GM12878 (cell line): ENCODE data around the gene MAGI2. TPM values are rescaled to one million over a fixed set of nuclear protein-coding genes. Genes with fewer than 3 reads are reported as not detected.

Experiments
- ATAC-seq: fragments of 200-7000 bp; cut with Tn5 transposase; 3 replicates; pipeline ENCODE4 v1.9.1; 2020; ENCODE audit warnings: mild to moderate bottlenecking, moderate library complexity
- BruUV-seq: library from RNA; stranded (reverse); fragments of 400-500 nt; replicated peaks from 2 replicates; lab custom pipeline; 2021; lab: Mats Ljungman, UMichigan
- CTCF ChIA-PET: fragments of 300-600 bp; sonication (Branson Sonifier 250); formaldehyde crosslinking; extraction: SDS; loops from one replicate; lab custom pipeline; 2021; ENCODE audit warnings: inconsistent platforms; lab: Yijun Ruan, JAX
- POLR2A ChIA-PET: fragments of 350-600 bp; formaldehyde crosslinking; extraction: SDS; loops from one replicate; lab custom pipeline; 2021; ENCODE audit warnings: inconsistent platforms; lab: Charles Lee
- RAD21 ChIA-PET: fragments of 300-600 bp; sonication (Branson Sonifier 250); formaldehyde crosslinking; loops from one replicate; lab custom pipeline; 2023; ENCODE audit warnings: antibody characterized with exemption; ENCODE audit not compliant: unreplicated experiment; lab: Charles Lee
- SMC1A ChIA-PET: fragments of 300-600 bp; sonication (Branson Sonifier 250); formaldehyde crosslinking; loops from one replicate; lab custom pipeline; 2023; ENCODE audit not compliant: unreplicated experiment, uncharacterized antibody; lab: Charles Lee
- DNase-seq: peaks from one replicate; pipeline ENCODE4 v3.0.0-alpha.2; 2011; ENCODE audit warnings: low read depth, low spot score
- FAIRE-seq: peaks from 3 replicates; lab custom pipeline; 2011; peaks lifted over from hg19 to GRCh38; lab: Jason Lieb, UNC
- H2AFZ ChIP-seq: 2 replicates; pipeline ENCODE4 v1.6.0; 2011; ENCODE audit warnings: low read depth, low read length, control low read depth; ENCODE audit not compliant: control insufficient read depth
- H3K27ac ChIP-seq: 2 replicates; pipeline ENCODE4 v1.5.1; 2011; ENCODE audit warnings: control low read depth; ENCODE audit not compliant: control insufficient read depth, insufficient read depth
- H3K27me3 ChIP-seq, 2 experiments: replicated peaks in 1 of 2; 2 replicates each; pipeline versions ENCODE4 v1.6.0 to v1.6.1; 2011; ENCODE audit warnings: low read length in 1 of 2; ENCODE audit not compliant: control insufficient read depth in 2 of 2, insufficient read depth in 2 of 2
- H3K36me3 ChIP-seq, 2 experiments: 2 replicates each; pipeline ENCODE4 v1.5.1; 2011; ENCODE audit warnings: low read length in 1 of 2; ENCODE audit not compliant: control insufficient read depth in 2 of 2, insufficient read depth in 2 of 2
- H3K4me1 ChIP-seq: 2 replicates; pipeline ENCODE4 v1.6.1; 2011; ENCODE audit warnings: mild to moderate bottlenecking, low read length, moderate library complexity, mixed read lengths; ENCODE audit not compliant: control insufficient read depth, insufficient read depth
- H3K4me2 ChIP-seq: 2 replicates; pipeline ENCODE4 v1.6.0; 2011; ENCODE audit warnings: control low read depth; ENCODE audit not compliant: control insufficient read depth, insufficient read depth
- H3K4me3 ChIP-seq: fragments of 200-600 bp; sonication (generic); 2 replicates; pipeline ENCODE4 v1.5.1; 2016
- H3K79me2 ChIP-seq: 2 replicates; pipeline ENCODE4 v1.6.0; 2011; ENCODE audit warnings: low read length; ENCODE audit not compliant: control insufficient read depth, insufficient read depth
- H3K9ac ChIP-seq: 2 replicates; pipeline ENCODE4 v1.8.0; 2011; ENCODE audit warnings: low read length, control low read depth, mixed read lengths; ENCODE audit not compliant: control insufficient read depth, insufficient read depth
- H3K9me3 ChIP-seq: replicated peaks from 3 replicates; pipeline ENCODE4 v1.5.1; 2011; ENCODE audit warnings: mild to moderate bottlenecking, low read length; ENCODE audit not compliant: control insufficient read depth, insufficient read depth
- H4K20me1 ChIP-seq: 2 replicates; pipeline ENCODE4 v1.6.0; 2011; ENCODE audit not compliant: control insufficient read depth, insufficient read depth
- CBFB ChIP-seq: IDR thresholded peaks from 2 replicates; pipeline ENCODE4 v1.6.1; 2016; ENCODE audit warnings: antibody characterized with exemption, low read depth
- NR2F1 ChIP-seq: fragments of 450-650 bp; conservative IDR thresholded peaks from 2 replicates; pipeline ENCODE4 v1.6.1; 2017; ENCODE audit warnings: mild to moderate bottlenecking
- POLR2AphosphoS2 ChIP-seq: IDR thresholded peaks from 2 replicates; pipeline ENCODE4 v1.6.1; 2011; ENCODE audit warnings: low read depth, mild to moderate bottlenecking, low read length, improper control_type of control experiment, moderate library complexity
- STAT1 ChIP-seq: fragments of 450-650 bp; conservative IDR thresholded peaks from 2 replicates; pipeline ENCODE4 v1.6.1; 2014; ENCODE audit warnings: antibody characterized with exemption, mild to moderate bottlenecking
- ZNF622 ChIP-seq: fragments of 450-650 bp; IDR thresholded peaks from 2 replicates; pipeline ENCODE4 v1.6.1; 2017; ENCODE audit warnings: mild to moderate bottlenecking, inconsistent platforms
- in situ Hi-C: fragments of 300-500 bp; cut with MboI; formaldehyde crosslinking; loops from 9 replicates; pipeline ENCODE4 v1.14.3; 2018; ENCODE audit warnings: mixed read lengths
- intact Hi-C: fragments of 100-400 bp; cut with micrococcal nuclease; formaldehyde crosslinking; loops from one replicate; pipeline ENCODE4 v1.14.2; 2022; ENCODE audit not compliant: unreplicated experiment
- polyA plus RNA-seq, 11 experiments: library from polyadenylated mRNA; depleted of rRNA in 4 of 11; unstranded in 6 of 11; stranded (reverse) in 5 of 11; fragments of >200 nt; fragmentation: Nextera tagmentation in 4 of 11; fragmentation: Illumina TruSeq in 1 of 11; extraction: Ambion mirVana in 4 of 11; extraction: Trizol in 1 of 11; gene quantifications; 1 replicate in 1 of 11; 2 replicates in 10 of 11; pipeline versions ENCODE4 v1.2.1 to v1.2.3, GENCODE V29; 2011 to 2016; ENCODE audit warnings: inconsistent platforms in 2 of 11, missing spikeins in 2 of 11, low read depth in 1 of 11
- total RNA-seq, 4 experiments: library from RNA; depleted of rRNA in 3 of 4; stranded (reverse); fragments of >200 nt in 3 of 4; fragmentation: Illumina TruSeq in 1 of 4; extraction: Trizol in 1 of 4; gene quantifications; 2 replicates each; pipeline versions ENCODE4 v1.2.1 to v1.2.3, GENCODE V29; 2013 to 2021
- TF ChIP-seq, protein P1 (sequence below): IDR thresholded peaks from 2 replicates; pipeline ENCODE4 v1.6.1; 2011; ENCODE audit warnings: borderline replicate concordance, low read depth, mild to moderate bottlenecking, moderate library complexity, mixed read lengths, low read length; ENCODE audit not compliant: insufficient read depth; ENCODE audit errors: extremely low read length
- TF ChIP-seq, protein P2 (sequence below): fragments of 150-350 bp; IDR thresholded peaks from 2 replicates; pipeline ENCODE4 v1.6.1; 2014; ENCODE audit warnings: mild to moderate bottlenecking, low read depth, low read length
- TF ChIP-seq, protein P3 (sequence below): IDR thresholded peaks from 2 replicates; pipeline ENCODE4 v1.6.1; 2012; ENCODE audit warnings: low read depth, low read length, improper control_type of control experiment
- TF ChIP-seq, protein P4 (sequence below): IDR thresholded peaks from 2 replicates; pipeline ENCODE4 v1.6.1; 2012; ENCODE audit warnings: low read depth, low read length, improper control_type of control experiment

MAGI2 gene
- total and polyA plus RNA-seq, 10 of the 15 experiments (the other 5 are each of a cell fraction or from before 2014, with no cell fraction given) = 0.01 to 0.31 (median 0.05) TPM; not detected in 2

- TF ChIP-seq, protein P1, sequence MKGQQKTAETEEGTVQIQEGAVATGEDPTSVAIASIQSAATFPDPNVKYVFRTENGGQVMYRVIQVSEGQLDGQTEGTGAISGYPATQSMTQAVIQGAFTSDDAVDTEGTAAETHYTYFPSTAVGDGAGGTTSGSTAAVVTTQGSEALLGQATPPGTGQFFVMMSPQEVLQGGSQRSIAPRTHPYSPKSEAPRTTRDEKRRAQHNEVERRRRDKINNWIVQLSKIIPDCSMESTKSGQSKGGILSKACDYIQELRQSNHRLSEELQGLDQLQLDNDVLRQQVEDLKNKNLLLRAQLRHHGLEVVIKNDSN = no peak
- TF ChIP-seq, protein P2, sequence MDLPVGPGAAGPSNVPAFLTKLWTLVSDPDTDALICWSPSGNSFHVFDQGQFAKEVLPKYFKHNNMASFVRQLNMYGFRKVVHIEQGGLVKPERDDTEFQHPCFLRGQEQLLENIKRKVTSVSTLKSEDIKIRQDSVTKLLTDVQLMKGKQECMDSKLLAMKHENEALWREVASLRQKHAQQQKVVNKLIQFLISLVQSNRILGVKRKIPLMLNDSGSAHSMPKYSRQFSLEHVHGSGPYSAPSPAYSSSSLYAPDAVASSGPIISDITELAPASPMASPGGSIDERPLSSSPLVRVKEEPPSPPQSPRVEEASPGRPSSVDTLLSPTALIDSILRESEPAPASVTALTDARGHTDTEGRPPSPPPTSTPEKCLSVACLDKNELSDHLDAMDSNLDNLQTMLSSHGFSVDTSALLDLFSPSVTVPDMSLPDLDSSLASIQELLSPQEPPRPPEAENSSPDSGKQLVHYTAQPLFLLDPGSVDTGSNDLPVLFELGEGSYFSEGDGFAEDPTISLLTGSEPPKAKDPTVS = no peak
Observed at GRCh38 chr7:78473021-78473420, 980.4 kb downstream of the MAGI2 start (continued).

DNA sequence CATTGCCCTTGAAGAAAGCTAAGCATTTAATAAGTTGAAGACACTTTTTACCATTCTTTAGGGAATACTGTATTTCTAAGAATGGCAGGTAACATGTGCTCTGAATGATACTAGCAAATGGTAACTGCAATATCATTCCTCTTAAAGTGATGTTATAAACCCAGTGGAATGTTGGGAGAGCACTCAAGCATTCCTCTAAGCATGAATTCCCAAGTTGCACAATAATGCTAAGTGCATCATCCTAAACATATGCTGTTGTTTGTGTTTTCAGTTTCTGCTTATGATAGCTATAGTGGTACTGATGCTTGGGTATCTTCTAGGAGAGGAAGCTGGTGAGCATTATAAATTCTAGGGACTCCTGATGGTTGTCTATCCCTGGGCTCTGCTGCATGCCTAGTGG, 980.9 kb downstream of the MAGI2 start:
- POLR2A ChIA-PET = no interaction called here
- in situ Hi-C loops = no loop called here
- Histone ChIP-seq H2AFZ (no peak overlapping the region), H3K9me3 (no peaks in the 10 kb centered on the region), H3K4me2 (no peak overlapping the region), H3K4me3 (no peak overlapping the region), H3K27me3 (no peaks in the 10 kb centered on the region), H3K4me1 (no peaks in the 10 kb centered on the region), H3K79me2 (no peaks in the 10 kb centered on the region), H3K9ac (no peak overlapping the region), H3K36me3 (no peaks in the 10 kb centered on the region), H3K27ac (no peak overlapping the region), H4K20me1 (no peaks in the 10 kb centered on the region)
- RAD21 ChIA-PET = no interaction called here
- DNase-seq (no peak), ATAC-seq (no peak), FAIRE-seq (no peak)
- intact Hi-C loops = no loop called here
- SMC1A ChIA-PET = no interaction called here
- no peak for TF ChIP-seq STAT1
- TF ChIP-seq, protein P1 = no peak
- TF ChIP-seq ZNF622 = no peak
- TF ChIP-seq CBFB = no peak
- TF ChIP-seq, protein P3, sequence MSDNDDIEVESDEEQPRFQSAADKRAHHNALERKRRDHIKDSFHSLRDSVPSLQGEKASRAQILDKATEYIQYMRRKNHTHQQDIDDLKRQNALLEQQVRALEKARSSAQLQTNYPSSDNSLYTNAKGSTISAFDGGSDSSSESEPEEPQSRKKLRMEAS = no peak
- TF ChIP-seq POLR2AphosphoS2 = no peak
- TF ChIP-seq, protein P4, sequence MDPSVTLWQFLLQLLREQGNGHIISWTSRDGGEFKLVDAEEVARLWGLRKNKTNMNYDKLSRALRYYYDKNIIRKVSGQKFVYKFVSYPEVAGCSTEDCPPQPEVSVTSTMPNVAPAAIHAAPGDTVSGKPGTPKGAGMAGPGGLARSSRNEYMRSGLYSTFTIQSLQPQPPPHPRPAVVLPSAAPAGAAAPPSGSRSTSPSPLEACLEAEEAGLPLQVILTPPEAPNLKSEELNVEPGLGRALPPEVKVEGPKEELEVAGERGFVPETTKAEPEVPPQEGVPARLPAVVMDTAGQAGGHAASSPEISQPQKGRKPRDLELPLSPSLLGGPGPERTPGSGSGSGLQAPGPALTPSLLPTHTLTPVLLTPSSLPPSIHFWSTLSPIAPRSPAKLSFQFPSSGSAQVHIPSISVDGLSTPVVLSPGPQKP = no peak
- no peak for TF ChIP-seq NR2F1
- CTCF ChIA-PET = no interaction called here
- no TSS peak for BruUV-seq
